Pancreas (tissue), 10 donors: Measurements from ENCODE around the gene MAP3K20. TPM values are rescaled to one million over a fixed set of nuclear protein-coding genes. Genes with fewer than 3 reads are reported as not detected.

Experiments used
- ATAC-seq, 4 donors: fragments of 200-7000 bp; cut with Tn5 transposase; one replicate each; pipeline versions ENCODE4 v1.8.0 to v1.9.1; 2020; ENCODE audit warnings: mild to moderate bottlenecking in 4 of 4, moderate library complexity in 4 of 4
- DNase-seq, 6 donors: peaks; one replicate each; pipeline ENCODE4 v3.0.0-alpha.2; 2020
- FAIRE-seq: peaks from 2 replicates; lab custom pipeline; 2012; peaks lifted over from hg19 to GRCh38; lab: Jason Lieb, UNC
- H3K27ac ChIP-seq, 4 donors: fragments of 200-600 bp; sonication (generic); 1 replicate in 3 of 4; 2 replicates in 1 of 4; pipeline versions ENCODE4 v1.5.0 to v1.8.0; 2020
- H3K27me3 ChIP-seq, 4 donors: fragments of 200-600 bp; one replicate each; pipeline ENCODE4 v1.8.0; 2021
- H3K36me3 ChIP-seq, 3 donors: fragments of 200-600 bp; sonication (generic) in 1 of 3; one replicate each; pipeline versions ENCODE4 v1.5.0 to v1.8.0; 2020 to 2021
- H3K4me1 ChIP-seq, 3 donors: fragments of 200-600 bp; one replicate each; pipeline ENCODE4 v1.8.0; 2021
- H3K4me3 ChIP-seq, 4 donors: fragments of 200-600 bp; sonication (generic) in 2 of 4; one replicate each; pipeline versions ENCODE4 v1.5.0 to v1.8.0; 2020 to 2021
- H3K9me3 ChIP-seq, 4 donors: fragments of 200-600 bp; one replicate each; pipeline ENCODE4 v1.8.0; 2021
- CTCF ChIP-seq, 4 donors: fragments of 200-600 bp; sonication (generic) in 3 of 4; IDR thresholded peaks; one replicate each; pipeline versions ENCODE4 v1.5.0 to v1.8.0; 2021; ENCODE audit warnings: antibody characterized with exemption in 4 of 4
- WGBS, 2 donors: extraction: QIAGEN DNeasy Blood & Tissue Kit; methylation state at CpG; one replicate each; pipeline ENCODE4 v1.1.7; 2013; 5-methylcytosine and 5-hydroxymethylcytosine counted together
- intact Hi-C, 3 donors: fragments of 100-400 bp; cut with DNase I; formaldehyde crosslinking; loops; one replicate each; pipeline versions ENCODE4 v1.11.1 to v1.14.2; 2022
- polyA plus RNA-seq, 2 donors: library from polyadenylated mRNA; stranded (reverse); fragments of 200-250 nt; gene quantifications; one replicate each; pipeline ENCODE4 v1.2.3, GENCODE V29; 2013
- total RNA-seq, 6 donors: library from RNA; stranded (reverse); fragmentation: NEBNext Ultra II Directional in 4 of 6; extraction: Animal tissue kit (Norgen Biotek cat#: 25700) in 4 of 6; gene quantifications; one replicate each; pipeline versions ENCODE4 v1.2.1 to v1.2.4, GENCODE V29; 2021 to 2023
- donor health status: healthy with polysubstance abuse.
- donor health status: DM: no; HTN: no; CAD: no; lungs with moderate emphysema.
- donor health status: DM: no; HTN: no; CAD: no.
- donor health status: control.
- donor health status: control.
- donor health status: Bipolar disorder and iron deficiency.
- donor health status: DM: yes; HTN: yes; CAD: no.
- donor health status: DM: no; HTN: no; CAD: no.
- donor health status: DM: no; HTN: no; CAD: no.
- donor health status: DM: yes; HTN: yes; CAD: no.

Gene MAP3K20
- total and polyA plus RNA-seq, 8 donors: 4.1 to 23.7 (median 8.2) TPM

DNA sequence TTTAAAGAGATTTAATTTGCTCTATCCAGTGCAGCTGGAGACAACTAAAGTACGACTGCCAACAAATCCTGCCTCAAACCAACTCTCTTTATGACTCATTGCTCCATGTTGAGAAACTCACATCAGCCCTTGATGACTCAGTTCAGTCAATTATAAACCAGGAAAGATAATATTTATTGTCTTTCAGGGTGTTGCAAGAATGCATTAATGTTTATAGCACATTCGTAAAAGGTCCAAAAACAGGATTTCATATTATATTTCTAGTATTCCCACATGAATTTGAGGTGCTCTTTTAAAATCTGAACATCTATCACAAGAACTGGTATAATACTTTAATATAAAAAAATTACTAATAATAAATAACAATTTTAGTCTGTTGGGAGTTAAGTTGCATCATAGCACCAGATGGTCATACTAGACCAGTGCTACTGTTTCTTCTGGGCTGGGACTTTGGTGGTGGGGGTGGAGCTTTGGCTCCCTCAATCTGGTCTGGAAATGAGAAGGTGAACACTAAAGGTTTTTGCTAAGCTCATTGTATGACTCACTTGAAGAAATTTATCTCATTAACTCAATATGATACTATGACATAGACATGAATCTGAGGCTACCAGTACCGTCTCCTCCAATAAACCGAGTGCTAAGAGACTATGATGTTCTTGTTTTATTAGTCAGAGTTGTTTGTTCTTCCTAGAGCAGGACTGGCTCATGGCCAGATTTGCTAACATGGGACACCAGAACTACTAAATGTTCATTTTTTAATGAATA, 26.6 kb upstream of the MAP3K20 start:
- TF ChIP-seq CTCF (IDR thresholded peaks at IDR 0.05): no peak
- intact Hi-C loops: no loop called here
- Histone ChIP-seq H3K27ac (peak overlapping the region in 3 of 4 donors; percentile 37 to 73 (median 71)), H3K27me3 (no peaks in the 10 kb centered on the region), H3K9me3 (no peaks in the 10 kb centered on the region), H3K4me1 (peaks cover 8 to 26% (median 10%) of the 10 kb centered on the region in 3 donors), H3K36me3 (no peaks in the 10 kb centered on the region), H3K4me3 (no peak overlapping the region)
- FAIRE-seq: peak; percentile 93
- WGBS, 2 donors: 26 to 30% methylated on average over 4 of the region's 4 CpGs
- peak in 4 of 6 donors; percentile 40 to 81 (median 57) for DNase-seq
- ATAC-seq: peak; percentile 87 to 94 (median 92)

DNA sequence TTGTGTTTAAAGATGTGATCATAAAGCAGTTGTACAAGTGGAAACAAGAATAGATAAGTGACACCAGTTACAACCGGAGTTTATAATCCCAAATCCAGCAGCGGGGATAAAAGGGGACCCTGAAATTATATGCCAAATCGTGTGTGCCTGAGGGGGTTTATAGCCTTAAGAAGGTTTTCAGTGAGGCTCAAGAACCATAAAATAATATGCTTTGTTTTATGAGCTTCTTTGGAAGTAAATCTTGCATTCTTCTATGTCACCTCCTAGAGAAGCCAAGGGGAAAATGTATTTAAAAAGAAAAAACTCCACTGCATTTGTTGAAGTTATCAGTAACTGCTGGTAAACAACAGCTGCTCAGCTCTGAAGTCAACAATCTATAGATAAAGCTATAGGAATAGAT, 25.8 kb upstream of the MAP3K20 start:
- intact Hi-C loops: no loop called here
- peak overlapping the region in 2 of 4 donors; percentile 71 to 73 for H3K27ac ChIP-seq
- TF ChIP-seq CTCF (IDR thresholded peaks at IDR 0.05): no peak
- no peak for FAIRE-seq
- DNase-seq: no peak
- no peaks in the 10 kb centered on the region for H3K9me3 ChIP-seq
- 90 to 94% methylated on average over 3 of the region's 3 CpGs for WGBS, 2 donors
- ATAC-seq: no peak
- H3K36me3 ChIP-seq: no peaks in the 10 kb centered on the region
- H3K27me3 ChIP-seq: no peaks in the 10 kb centered on the region
- no peak overlapping the region for H3K4me3 ChIP-seq
- peaks cover 8 to 26% (median 10%) of the 10 kb centered on the region in 3 donors for H3K4me1 ChIP-seq

GRCh38 chr2:173050684-173051083, 25.0 kb upstream of the MAP3K20 start:
- H3K4me3 ChIP-seq: no peak overlapping the region
- intact Hi-C loops: no loop called here
- H3K27ac ChIP-seq: no peak overlapping the region
- H3K27me3 ChIP-seq: no peaks in the 10 kb centered on the region
- DNase-seq: no peak
- peaks cover 8 to 23% (median 10%) of the 10 kb centered on the region in 3 donors for H3K4me1 ChIP-seq
- H3K9me3 ChIP-seq: no peaks in the 10 kb centered on the region
- 88 to 94% methylated on average over 4 of the region's 4 CpGs for WGBS, 2 donors
- no peak for FAIRE-seq
- no peaks in the 10 kb centered on the region for H3K36me3 ChIP-seq
- ATAC-seq: no peak
- TF ChIP-seq CTCF (IDR thresholded peaks at IDR 0.05): no peak

DNA sequence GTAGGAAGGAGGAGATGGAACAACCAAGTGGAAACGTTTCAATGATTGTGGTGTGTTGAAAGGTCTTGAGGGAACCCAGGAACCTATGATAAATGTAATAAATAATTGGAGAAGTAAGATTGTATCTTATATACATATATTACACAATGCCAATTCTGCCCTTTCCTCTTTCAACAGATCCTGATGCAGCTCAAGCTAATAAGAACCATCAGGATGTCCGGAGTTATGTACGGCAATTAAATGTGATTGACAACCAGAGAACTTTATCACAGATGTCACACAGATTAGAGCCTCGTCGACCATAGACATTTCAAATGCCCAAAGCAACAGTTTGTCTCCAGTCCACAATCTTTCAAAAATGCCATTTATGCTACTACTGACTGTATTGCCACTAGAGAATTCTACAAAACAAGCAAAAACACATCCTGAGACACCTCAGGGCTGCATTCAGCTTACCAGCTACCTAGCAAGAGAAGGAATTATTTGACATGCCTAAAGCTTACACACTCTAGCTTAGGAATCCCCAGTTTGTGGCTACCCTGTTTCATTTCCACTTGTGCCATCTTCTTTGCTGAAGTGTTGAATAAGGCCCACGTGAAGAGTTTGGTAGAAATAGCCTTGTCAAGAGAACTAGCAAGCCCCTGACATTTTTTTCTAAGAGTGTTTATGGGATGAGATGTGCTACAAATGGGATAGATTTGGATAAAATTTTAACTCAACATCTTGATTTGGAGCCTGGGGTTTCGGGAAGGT, 24.0 kb upstream of the MAP3K20 start:
- H3K4me1 ChIP-seq: peaks cover 8 to 19% (median 10%) of the 10 kb centered on the region in 3 donors
- H3K36me3 ChIP-seq: no peaks in the 10 kb centered on the region
- no peak for TF ChIP-seq CTCF (IDR thresholded peaks at IDR 0.05)
- no peak overlapping the region for H3K27ac ChIP-seq
- DNase-seq: no peak
- ATAC-seq: no peak
- FAIRE-seq: no peak
- WGBS, 2 donors: 77 to 79% methylated on average over 7 of the region's 7 CpGs
- intact Hi-C loops: no loop called here
- H3K9me3 ChIP-seq: no peaks in the 10 kb centered on the region
- no peak overlapping the region for H3K4me3 ChIP-seq
- H3K27me3 ChIP-seq: no peaks in the 10 kb centered on the region
